OCI-LY3 (cell line): Measurements from ENCODE around the gene SCN4B.

ENCODE experiments used
- CTCF ChIP-seq: fragments of 200-600, 300-600 bp; sonication (generic); IDR thresholded peaks from 2 replicates; pipeline ENCODE4 v1.5.1; 2014; ENCODE audit warnings: antibody characterized with exemption, low read length, low read depth
- EZH2phosphoT487 ChIP-seq: fragments of 200-600 bp; shearing (Covaris generic); IDR thresholded peaks from 2 replicates; pipeline ENCODE4 v1.6.1; 2018; ENCODE audit warnings: antibody characterized with exemption, mixed run types, low read depth

- TF ChIP-seq CTCF (no peak), EZH2phosphoT487 (no peak)
Measured at GRCh38 chr11:118086913-118087768, 65.5 kb downstream of the SCN4B start, which contains the start of gene SMIM35.
